NCI-H1092 (cell line): ENCODE results near the gene TACO1.
A peak's percentile ranks its signal among the peaks of the same experiment; 100 is the strongest.

Experiments used
- DNase-seq: peaks from one replicate; lab custom pipeline; 2025; lab: John Stamatoyannopoulos, UW

The TACO1 gene

DNA sequence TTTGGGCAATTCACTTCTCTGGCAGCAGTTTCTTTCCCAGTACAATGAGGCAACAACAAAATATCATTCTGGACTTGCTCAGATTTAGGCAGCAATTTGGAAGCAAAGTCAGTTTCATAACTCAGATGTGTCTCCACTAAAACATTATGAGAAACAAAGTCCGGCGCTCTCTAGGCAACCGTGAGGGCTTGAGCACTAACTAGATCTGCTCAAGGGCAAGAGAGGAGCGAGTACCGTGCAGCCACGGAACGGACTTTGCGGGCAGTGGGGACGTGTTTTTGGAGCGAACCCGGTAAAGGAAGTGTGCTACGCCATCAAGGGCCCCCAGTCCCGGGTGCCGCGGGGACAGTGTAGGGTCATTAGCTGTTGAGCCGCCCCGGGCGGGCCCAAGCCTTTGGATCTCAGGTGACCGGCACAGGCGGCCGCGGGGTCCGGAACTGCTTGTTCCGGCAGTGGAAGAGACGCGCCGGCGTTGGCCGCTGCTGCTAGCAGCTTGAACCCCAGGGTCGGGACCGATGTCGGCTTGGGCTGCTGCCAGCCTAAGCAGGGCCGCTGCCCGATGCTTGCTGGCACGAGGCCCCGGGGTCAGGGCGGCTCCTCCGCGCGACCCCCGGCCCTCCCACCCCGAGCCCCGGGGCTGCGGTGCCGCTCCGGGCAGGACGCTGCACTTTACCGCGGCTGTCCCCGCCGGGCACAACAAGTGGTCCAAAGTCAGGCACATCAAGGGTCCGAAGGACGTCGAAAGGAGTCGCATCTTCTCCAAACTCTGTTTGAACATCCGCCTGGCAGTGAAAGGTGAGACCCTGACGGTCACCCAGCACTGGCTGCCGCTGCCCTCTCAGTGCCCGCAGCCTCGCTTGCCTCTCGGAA, at the start of gene TACO1:
Gene TACO1, plus strand, starts transcription at position 327 of the 870 bp plus-strand sequence. Its CDS starts 189 bp downstream, at position 516.
- DNase-seq: peak; percentile 82

DNA sequence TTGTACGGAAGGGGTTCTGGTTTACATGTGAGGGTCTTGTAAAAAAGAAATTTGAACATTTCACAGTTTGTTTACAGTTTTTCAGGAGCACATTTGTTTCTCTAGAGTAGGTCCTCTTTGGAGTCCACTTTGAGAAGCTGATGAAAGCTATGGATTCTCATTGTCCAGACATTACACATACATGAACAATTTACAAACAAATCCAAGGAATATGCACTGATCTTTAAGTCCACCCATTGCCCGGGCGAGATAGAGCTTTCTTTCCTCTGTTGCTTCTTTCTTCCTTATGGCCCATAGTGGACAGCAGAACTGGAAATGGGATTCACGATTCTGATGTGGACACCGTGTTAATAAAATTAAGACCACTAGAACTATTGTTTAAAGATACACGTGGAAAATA, 48.5 kb upstream of the TACO1 start:
- DNase-seq: no peak

DNA sequence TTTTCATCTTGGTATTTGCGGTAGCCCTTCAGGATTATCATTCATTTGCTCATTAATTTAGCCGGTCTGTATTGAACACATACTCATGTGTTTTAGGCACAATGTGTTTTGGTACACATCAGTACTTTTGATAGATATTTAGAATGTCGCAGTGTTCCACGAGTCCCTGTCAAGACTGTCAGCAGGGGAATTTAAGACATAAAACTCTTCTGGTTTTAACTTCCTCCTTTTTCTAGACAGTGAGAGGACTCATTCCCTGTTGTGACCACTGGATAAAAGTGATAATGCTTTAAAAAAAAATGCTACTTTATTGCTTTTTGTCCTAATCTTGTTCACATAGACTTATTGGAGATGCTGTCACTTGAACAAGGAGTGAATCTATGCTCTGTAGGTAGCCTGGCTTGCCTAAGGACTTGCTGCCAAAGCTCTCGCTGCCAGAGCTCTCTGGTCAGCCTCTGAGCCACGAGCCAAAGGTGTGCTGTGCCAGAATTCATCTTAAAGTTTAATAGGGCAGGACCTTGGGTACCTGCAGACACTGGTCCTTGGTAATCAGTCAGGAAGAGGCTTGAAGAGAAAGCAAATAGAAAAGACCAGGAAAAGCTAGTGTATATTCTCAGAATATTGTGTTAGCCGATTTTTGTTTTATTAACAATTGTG, 45.1 kb upstream of the TACO1 start:
- DNase-seq: no peak

DNA sequence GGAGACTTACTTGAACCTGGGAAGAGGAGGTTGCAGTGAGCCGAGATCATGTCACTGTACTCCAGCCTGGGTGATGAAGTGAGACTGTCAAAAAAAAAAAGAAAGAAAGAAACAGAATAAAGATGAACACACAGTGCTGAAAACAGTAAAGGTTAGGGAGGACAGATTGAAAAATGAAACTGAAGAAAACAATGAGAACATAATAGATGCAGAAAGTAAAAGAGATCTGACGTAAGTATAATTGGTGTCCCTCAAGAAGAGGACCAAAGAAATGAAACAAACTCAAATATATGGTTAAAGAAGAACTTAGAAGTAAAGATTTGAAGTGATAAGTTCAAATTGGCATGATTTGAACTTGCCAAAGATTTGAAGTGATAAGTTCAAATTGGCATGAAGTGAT, 43.3 kb upstream of the TACO1 start:
- DNase-seq: no peak

DNA sequence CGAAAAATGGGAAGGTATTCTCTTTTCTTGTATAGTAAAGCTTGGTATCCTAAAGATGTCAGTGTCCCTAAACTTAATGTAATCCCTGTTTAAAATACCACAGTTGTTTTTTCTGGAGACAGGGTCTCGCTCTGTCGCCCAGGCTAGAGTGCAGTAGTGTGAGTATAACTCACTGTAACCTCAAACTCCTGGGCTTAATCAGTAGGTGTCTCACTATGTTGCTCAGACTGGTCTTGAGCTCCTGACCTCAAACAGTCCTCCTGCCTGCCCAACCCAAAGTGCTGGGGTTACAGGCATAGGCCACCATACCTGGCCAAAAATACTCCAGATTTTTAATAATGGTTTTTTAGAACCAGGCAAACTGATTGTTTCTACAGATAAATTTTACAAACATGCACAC, 42.3 kb upstream of the TACO1 start:
- no peak for DNase-seq

DNA sequence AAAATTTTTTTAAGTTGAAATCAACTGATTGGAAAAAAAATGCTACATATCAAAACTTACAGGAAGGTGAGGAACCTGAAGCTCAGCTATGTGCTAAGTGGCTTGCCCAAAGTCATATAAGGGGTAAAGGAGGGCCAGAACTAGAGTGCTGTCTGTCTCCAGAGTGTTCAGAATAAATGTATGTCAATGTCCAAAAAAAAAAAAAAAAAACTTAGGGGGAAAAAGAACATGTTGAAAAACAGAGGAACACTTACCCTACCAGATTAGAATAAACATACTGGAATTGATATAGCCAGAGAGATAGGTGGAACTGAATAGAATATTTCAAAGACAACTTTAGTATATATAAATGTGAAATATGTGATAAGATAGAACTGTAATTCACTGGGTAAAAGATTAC, 38.9 kb upstream of the TACO1 start:
- DNase-seq: no peak

DNA sequence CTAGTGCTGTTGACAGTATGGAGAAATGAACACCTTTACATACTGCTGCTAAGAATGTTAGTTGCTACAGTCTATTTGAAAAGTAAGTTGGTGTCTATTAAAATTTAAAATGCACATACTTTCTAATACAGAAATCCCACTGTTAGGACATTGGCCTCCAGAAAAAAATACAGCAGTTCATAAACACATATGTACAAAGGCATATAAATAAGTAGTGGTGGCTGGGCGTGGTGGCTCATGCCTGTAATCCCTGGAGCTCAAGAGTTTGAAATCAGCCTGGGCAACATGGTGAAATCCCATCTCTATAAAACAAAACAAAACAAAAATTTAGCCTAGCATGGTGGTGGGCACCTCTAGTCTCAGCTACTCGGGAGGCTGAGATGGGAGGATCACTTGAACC, 37.4 kb upstream of the TACO1 start:
- no peak for DNase-seq

DNA sequence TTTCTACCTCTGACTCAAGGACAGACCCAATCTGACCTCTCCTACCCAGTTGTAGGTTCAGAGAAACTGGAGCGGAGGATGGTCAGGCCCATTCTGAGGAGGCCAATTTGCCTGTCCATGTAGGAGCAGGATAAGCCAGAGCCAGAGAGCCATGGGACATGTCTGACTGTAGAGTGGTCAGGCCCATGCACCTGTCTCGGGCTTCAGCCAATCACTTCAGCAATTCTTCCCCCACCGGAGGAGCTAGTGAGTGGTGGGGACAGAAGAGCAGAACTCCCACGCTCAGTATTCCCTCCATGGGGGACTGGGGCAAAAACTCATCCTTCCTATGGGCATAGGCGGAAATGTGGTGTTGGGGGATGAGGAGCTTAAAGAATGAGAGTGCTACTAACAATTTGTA, 36.1 kb upstream of the TACO1 start:
- no peak for DNase-seq

DNA sequence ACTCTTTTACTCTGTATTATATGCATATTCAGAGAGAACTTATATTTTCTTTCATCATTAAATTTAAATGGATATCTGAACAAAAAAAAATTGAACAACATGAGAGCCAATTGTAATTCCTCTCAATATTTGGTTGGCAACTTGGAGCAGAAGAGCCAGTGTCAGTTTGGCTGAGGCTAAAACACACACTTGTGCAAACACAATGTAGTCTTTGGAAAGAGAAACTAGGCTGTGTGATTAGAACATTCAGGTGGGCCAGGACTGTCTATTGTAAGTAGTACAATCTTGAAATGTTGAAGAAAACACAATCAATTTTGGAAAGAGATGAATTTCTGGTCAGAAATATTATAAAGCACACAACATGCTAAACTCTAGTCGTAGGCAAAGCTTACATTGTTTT, 33.5 kb upstream of the TACO1 start:
- DNase-seq: no peak

DNA sequence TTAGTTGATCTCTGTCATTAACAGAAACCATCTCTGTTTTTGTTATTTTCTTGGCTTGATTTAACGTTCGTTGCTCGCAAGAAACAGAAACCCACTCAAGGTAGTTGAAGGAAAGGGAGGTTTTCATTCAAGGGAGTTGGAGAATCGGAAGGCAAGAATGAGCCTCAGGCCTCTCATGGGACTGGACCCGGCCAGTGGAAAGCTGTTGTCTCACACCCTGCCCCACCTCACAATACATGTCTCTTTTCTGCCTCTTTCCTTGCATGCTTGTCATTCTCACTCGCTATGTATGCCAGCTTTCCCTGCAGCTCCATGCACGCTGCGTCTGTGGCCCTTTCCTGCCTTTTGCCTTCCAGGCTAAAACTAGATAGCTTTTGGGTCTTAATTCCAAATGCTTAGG, 32.1 kb upstream of the TACO1 start:
- DNase-seq: no peak

DNA sequence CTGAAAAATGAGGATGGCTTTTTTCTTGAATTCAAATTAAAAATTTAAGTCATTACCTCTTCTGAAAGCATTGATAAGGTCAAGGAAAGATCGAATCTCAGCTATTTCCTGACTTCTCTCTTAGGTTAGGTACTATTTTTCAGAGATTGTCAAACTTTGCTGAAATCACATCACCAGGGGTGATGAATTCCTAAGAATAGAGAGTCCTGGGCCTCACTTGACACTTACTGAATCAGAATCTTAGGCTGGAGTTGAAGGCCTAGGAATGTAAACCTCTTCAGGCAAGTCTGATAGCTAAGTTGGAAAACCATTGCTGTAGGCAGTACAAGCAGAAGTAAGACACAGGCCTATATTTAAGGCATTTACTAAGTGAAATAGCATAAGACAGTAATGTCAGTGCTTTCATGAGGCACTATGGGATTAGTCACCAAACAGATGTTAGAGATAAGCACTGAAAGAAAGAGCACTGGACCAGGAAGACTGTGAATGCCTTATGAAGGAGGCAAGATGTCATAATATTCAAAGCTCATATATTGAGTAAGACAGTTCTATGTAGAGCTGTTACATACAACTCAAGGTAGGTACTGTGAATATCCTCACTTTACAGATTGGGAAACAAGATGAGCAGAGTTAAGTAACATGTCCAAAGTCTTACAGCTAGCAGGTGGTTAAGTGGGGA, 28.9 kb upstream of the TACO1 start:
- DNase-seq: no peak

DNA sequence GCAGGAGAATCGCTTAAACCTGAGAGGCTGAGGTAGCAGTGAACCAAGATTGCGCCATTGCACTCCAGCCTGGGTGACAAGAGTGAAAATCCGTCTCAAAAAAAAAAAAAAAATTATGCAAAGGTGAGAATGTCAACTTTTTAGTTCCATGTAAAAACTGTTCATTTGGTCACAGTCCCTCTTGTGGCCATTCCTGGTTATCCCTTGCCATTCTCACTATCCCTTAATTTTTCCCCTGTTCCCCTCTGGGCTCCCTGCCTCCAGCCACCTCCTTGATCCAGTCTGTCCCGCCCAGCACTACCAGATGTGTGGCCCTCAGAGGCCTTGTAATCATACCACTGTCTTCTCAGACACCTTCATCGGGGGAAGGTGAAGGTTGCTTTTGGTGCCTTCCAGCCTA, 27.1 kb upstream of the TACO1 start:
- no peak for DNase-seq

DNA sequence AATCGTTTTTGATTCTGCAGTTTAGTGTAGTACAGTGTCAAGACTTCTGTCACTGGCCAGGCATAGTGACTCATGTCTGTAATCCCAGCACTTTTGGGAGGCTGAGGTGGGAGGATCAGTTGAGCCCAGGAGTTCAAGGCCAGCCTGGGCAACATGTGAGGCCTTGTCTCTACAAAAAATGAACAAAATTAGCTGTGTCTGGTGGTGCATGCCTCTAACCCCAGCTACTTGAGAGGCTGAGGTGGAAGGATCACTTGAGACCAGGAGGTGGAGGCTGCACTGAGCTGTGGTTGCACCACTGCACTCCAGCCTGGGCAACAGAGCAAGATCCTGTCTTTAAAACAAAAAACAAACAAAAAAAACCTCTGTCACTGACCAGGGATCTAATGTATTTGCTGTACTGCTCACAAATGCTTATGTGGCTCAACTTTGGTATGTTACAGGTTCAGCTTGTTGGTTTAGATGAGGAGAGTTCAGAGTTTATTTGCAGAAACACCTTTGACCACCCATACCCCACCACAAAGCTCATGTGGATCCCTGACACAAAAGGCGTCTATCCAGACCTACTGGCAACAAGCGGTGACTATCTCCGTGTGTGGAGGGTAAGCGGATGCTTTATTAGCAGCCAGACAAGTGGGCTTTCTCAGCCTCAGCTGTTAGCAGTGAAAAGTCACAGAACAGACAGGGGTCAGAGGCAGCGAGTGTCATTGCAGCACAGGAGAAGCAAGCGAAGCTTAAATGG, 22.5 kb upstream of the TACO1 start:
- no peak for DNase-seq

DNA sequence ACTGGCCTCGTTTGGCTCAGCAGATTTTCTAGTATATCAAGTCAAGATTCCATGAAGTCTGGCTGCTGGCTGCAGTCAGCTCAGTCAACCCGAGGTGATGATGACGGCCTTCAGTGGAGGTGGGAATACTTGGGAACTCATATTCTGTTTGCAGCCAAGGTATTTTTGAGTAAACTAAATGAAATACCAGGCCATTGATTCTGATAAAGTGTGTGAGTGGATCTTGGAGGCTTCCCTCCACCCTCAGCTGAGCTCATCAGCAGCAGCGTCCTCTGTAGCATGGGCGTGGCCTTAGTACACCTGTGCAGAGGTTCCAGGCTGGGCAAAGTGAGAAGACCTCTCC, 22.0 kb upstream of the TACO1 start:
- no peak for DNase-seq

DNA sequence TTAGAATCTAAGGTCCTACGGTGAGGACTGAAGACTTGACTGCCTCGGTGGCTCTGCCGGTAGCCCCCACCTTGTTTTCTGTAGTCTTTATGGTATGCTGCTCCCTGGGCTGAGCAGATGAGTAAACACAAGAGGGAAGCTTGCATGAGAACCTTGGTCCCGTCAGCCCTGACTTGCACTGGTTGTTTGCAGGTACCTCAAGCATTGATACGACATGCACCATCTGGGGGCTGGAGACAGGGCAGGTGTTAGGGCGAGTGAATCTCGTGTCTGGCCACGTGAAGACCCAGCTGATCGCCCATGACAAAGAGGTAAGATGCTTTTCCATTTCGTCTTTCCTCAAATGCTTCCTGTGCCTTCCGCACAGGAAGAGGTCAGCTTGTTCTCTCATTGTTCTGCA, 21.1 kb upstream of the TACO1 start:
- no peak for DNase-seq

DNA sequence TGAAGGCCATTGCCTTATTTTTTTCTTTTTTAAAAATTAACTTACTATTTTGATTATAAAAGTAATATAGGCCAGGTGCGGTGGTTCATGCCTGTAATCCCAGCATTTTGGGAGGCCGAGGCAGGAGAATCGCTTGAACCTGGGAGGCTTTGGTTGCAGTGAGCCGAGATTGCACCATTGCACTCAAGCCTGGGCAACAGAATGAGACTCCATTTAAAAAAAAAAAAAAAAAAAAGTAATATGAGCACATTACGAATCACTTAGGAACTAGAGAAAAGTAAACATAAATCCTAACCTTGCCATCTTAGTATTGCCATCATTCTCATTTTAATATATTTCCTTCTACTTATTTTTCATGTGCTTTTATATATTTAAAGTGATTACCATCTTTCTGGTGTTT, 12.9 kb upstream of the TACO1 start:
- DNase-seq: no peak

DNA sequence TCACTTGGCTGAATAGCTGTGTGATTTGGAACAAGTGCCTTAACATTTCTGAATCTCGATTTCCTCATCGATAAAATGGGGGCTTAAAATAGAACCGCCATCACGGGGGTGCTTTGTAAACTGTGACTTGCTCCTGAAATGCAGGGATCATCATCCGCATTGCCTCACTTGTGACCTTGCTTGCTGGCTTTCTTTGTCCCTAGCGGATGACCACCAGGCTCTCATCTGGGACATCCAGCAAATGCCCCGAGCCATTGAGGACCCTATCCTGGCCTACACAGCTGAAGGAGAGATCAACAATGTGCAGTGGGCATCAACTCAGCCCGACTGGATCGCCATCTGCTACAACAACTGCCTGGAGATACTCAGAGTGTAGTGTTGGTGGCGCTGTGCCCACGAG, 11.9 kb upstream of the TACO1 start:
- DNase-seq: no peak

DNA sequence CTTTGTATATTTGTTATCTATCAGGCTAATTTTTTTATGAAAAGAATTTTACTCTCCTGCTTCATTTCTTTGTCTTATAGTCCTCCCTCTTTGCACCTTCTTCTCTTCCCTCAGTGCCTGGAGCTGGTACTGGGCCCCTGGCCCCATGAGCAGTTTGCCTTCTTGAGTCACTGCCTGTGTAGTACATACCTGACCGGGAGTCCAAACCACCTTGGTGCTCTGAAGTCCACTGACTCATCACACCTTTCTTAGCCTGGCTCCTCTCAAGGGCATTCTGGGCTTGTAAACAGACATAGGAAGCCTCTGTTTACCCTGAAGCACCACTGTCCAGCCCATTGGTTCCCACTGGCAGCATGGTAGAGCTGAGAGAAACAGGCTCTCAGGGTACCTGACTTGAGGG, 11.0 kb upstream of the TACO1 start:
- no peak for DNase-seq

DNA sequence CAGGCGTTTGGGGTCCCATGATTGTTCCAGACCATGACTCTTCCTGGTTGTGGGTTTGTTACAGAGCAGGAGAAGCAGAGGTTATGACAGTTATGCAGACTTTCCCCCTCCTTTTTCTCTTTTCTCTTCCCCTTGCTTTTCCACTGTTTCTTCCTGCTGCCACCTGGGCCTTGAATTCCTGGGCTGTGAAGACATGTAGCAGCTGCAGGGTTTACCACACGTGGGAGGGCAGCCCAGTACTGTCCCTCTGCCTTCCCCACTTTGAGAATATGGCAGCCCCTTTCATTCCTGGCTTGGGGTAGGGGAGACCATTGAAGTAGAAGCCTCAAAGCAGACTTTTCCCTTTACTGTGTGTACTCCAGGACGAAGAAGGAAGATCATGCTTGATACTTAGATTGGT, 7.9 kb upstream of the TACO1 start:
- DNase-seq: no peak

DNA sequence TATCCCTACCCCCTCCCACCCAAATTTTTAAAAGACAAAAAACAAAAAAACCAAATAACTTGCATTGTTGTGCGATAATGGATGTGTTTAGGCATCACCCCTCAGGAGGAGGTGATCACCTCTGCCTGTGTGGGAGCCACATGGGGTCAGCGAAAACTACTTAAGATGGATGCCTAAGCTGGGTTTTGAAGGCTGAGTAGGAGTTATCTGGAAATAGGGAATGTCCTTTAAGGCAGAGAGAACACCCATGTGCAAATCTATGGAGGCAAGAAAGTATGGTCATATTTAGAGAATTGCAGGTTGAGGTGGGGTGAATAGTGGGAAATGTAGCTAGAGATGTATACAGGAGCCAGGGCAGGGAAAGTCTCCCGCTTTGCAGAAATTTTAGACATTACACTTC, 5.6 kb upstream of the TACO1 start:
- DNase-seq: no peak

DNA sequence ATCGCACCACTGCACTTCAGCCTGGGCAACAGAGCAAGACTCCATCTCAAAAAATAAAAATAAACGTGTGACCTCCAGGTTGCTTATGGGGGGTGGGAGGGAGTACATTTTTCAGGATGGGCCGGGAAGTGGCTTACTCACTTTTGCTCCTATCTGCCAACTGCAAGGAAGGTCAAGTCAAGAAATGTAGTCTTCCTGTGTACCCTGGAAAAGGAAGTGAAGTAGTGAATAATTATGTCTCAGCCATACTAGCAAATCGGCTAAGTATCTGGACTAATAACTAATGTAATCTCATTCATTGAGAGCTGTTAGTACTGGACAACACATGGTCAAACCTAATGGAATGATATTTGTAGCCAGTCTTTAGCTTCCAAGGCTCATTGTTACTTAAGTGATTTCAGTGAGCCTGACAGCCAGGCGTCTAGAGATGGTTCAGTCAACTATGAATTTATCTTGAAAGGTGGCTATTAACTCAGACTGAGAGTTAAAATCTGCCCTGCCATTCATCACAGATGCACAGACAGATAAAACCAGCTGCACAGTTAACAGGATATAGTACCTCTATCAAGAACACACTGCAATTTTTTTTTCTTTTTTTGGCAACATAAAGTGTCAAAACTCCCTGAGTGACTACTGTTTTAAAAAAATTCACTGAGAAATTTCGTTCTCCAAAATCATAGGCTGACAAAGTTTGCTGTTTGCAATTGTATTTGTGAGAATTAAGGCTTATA, 3.7 kb upstream of the TACO1 start:
- DNase-seq: no peak

DNA sequence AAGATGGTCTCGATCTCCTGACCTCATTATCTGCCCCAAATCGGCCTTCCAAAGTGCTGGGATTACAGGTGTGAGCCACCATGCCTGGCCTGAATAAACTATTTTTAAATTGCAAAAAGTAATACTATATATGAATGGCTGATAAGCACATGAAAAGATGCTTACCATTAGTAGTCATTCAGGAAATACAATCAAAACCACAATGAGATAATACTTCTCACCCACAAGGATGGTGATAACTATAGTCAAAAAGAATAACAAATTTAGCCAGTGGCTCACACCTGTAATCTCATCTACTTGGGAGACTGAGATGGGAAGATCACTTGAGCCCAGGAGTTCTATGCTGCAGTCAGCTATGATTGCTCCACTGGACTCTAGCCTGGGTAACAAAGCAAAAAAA, 2.4 kb upstream of the TACO1 start:
- no peak for DNase-seq
